HG03159 (cell line): Measurements from ENCODE around the gene ZDHHC18.
"Not testable (repeated sequence)": the region's sequence is repeated elsewhere in the genome, so short reads cannot be mapped to it uniquely, and the experiment has no call there.

Source experiments
- ATAC-seq: cut with Tn5 transposase; IDR thresholded peaks from one replicate; pipeline ENCODE4 v1.9.1; 2021; ENCODE audit warnings: mild to moderate bottlenecking, moderate library complexity; ENCODE audit not compliant: unreplicated experiment

The ZDHHC18 gene

DNA sequence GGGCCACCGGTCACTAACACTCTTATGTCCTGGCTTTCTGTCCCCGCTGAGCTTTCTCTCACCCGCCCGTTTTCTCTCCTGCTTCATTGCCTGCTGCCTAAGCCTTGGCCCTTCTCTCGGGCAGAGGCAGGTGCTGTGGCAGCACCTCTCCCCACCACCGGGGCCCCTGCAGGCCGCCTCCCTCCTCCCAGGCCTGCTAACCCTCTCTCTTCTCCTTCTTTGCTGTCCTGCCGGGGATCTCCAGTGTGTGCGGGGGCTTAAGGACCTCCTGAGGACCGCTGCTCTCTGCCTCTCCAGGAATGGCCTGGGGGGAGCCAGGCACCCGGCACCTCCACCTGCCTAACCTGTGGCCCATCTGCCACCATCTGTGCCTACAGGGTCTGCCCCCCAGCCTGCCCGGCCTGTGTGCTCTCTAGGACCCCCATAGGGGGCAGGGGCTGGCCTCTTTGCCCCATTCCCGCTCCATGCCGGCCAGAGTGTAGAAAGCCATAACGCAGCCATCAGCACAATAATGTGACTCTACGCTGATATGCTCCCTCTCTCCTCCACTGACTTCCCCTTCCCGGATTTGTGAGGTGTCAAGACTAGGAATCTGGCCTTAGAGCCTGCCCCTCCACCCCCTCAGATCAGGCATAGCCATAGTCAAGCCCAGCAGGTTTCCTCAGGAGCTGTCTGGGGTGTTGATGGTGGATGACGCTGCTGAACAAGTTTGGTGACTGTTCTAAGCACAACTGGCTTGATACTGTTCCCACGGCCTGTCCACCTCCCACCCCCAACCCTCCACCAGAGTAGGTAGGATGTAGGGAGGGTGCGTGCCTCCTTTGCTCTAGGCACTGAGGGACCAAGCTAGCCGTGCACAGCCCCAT lies 30.3 kb downstream of the ZDHHC18 start:
- no peak for ATAC-seq

DNA sequence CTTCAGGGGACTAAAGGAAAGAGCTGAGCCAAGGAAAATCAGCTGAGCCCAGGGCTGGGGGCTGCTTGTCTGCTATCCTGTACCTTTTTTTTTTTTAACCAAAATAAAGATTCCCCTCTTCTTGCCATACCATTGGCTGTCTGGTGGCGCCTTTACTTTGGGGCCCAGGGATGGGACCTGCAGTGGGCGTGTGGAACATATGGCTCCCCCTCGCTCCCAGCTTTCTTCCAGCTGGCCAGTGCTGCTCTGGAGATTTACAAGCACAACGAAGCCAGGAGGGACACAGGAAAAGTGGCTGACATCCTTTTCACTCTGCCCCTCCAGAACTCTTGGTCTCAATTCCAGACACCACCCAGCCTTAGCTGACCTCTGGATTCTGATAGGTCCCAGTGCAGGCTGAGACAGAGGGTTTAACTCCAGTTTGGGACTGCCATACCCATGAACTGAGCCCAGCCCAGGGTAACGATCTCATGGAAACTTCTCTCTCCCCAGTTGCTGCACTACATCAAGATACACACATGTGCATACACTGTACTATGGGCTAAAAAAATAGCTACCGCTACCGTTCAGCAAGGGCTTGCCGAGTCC lies 31.1 kb downstream of the ZDHHC18 start:
- ATAC-seq, result no peak

GRCh38 chr1:26858160-26858559 lies 31.7 kb downstream of the ZDHHC18 start:
- ATAC-seq, result no peak

DNA sequence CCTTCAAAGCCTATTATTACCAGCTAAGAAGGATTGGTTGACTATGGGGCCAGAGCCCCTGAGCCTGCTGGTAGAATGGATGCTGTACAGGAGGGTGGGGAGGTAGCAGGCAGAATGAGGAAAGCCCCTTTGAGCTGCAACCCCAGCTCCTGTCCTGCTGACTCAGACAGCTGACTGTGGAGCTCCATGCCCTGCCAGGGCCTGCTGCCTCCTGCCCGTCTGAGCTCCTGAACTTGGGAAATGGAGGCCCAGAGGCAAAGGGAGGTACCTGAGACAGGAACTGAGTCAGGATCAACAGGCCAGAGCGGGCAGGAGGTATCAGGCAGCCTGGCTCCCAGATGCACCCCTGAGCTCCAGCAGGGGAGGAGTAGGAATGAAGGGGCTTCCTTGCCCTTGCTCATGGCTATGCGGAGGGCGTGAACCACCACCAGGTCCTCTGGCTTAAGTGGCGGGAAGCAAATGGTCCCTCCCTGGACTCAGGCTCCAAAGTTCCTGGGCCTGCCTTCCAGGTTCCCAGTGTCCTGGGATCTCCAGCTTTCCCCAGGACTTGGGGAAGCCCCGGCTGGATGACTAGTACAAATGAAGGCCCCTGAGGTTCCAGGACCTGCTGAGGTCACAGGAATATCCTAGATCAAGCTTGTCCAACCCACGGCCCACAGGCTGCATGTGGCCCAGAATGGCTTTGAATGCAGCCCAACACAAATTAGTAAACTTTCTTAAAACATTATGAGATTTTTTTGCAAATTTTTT lies 32.6 kb downstream of the ZDHHC18 start:
- no peak for ATAC-seq

GRCh38 chr1:26861286-26861701 lies 34.8 kb downstream of the ZDHHC18 start:
- ATAC-seq, result no peak

DNA sequence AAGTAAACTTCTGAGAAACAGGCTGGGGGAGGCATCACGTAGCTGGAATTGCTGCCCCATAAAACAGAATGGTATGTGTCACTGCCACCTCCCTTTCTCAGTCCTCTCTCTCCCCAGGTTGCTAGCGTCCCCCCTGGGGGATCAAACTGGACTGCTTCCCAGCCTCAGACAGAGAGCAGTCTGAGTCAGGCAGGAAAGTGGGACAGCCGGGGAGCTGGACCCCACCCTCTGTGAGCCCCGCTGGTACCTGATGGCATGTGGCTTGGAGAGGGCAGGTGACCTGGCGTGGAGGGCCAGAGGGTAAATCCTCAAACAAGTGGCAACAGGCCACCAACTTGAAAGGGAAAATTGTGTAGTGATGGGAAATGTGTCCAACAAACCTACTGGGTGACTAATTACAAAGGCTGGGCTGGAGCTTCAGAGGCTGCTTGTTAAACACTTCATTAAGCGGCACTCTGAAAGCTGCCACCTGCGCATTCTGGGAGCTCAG lies 35.4 kb downstream of the ZDHHC18 start:
- ATAC-seq, result no peak

GRCh38 chr1:26862781-26863684 lies 36.5 kb downstream of the ZDHHC18 start, which contains the start of gene SFN:
Gene SFN, plus strand, starts transcription at chr1:26863149. Its CDS starts 64 bp downstream, at chr1:26863213.
- no peak for ATAC-seq

DNA sequence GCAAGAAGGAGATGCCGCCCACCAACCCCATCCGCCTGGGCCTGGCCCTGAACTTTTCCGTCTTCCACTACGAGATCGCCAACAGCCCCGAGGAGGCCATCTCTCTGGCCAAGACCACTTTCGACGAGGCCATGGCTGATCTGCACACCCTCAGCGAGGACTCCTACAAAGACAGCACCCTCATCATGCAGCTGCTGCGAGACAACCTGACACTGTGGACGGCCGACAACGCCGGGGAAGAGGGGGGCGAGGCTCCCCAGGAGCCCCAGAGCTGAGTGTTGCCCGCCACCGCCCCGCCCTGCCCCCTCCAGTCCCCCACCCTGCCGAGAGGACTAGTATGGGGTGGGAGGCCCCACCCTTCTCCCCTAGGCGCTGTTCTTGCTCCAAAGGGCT lies 37.2 kb downstream of the ZDHHC18 start:
- no peak for ATAC-seq

DNA sequence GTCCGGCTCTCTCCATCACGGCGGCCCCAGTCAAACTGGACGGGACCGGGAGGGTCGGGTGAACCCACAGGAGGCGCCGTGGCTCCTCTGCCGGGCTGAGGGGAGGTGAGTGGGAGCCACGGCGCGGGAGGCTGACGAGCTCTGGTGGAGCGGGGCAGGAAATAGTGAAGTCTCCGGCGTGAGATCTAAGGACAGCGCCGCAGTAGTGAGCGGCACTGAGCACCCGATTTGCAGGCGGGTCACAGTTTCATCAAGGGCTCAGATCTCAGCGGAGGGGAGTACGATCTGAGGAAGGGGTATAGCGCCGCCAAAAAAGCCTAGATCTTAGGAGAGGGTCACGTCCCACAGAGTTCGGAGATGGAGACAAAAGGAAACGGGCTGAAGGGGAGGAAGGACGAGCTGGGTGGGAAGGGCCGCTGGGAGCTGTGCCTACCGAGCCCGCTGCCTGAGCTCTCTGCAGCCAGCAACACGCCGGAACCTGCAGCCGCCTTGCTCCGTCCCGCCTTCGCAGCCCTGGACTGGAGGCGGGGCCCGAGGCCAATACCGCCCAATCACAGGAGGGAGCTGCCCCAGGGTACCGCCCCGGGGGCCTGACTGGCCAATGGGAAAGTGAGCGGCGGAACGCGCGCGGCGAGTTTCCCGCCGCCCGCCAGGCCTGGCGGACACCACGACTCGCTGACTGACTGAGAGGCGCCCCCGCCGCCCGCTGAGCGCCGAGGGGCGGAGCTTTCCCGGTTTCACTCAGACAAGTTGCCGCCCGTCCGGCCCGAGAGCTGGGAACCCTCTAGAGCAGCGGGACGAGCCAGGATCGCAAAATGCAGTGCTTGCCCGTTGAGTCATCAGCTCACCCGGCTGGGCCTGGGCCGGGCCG lies 38.4 kb downstream of the ZDHHC18 start:
- ATAC-seq, result peak; percentile 88

- ATAC-seq, result not testable (repeated sequence)
Observed at GRCh38 chr1:26873097-26873496, 46.6 kb downstream of the ZDHHC18 start.

GRCh38 chr1:26874896-26875295 lies 48.4 kb downstream of the ZDHHC18 start:
- no peak for ATAC-seq

DNA sequence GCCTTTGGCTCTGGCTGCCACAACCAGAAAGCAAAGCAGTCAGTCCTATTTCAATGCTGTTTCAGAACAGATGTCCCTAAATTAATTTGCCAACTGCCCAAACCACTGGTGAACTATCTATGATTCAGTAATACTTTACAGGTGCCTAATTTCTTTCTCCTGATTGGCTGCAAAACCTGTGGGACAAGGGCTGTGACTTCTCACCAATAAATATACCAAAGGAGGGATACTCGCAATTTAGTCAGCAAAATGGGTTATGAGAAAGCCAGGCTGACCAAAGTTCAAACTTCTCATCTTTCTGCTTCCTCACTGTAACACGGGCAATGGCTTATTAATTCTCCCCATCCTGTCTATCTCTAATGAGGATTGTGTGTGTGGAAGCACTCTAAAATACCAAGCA lies 50.8 kb downstream of the ZDHHC18 start:
- no peak for ATAC-seq

GRCh38 chr1:26879793-26880192 lies 53.3 kb downstream of the ZDHHC18 start:
- ATAC-seq, result no peak

DNA sequence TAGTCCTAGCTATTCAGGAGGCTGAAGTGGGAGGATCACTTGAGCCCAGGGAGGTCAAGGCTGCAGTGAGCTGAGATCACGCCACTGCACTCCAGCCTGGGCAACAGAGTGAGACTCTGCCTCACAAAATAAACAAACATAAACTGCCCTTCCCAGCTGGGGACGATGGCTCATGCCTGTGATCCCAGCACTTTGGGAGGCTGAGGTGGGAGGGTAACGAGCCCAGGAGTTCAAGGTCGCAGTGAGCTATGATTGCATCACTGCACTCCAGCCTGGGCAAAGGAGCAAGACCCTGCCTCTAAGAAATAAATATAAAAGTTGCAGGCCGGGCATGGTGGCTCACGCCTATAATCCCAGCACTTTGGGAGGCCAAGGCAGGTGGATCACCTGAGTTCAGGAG lies 55.1 kb downstream of the ZDHHC18 start:
- not testable (repeated sequence) for ATAC-seq

DNA sequence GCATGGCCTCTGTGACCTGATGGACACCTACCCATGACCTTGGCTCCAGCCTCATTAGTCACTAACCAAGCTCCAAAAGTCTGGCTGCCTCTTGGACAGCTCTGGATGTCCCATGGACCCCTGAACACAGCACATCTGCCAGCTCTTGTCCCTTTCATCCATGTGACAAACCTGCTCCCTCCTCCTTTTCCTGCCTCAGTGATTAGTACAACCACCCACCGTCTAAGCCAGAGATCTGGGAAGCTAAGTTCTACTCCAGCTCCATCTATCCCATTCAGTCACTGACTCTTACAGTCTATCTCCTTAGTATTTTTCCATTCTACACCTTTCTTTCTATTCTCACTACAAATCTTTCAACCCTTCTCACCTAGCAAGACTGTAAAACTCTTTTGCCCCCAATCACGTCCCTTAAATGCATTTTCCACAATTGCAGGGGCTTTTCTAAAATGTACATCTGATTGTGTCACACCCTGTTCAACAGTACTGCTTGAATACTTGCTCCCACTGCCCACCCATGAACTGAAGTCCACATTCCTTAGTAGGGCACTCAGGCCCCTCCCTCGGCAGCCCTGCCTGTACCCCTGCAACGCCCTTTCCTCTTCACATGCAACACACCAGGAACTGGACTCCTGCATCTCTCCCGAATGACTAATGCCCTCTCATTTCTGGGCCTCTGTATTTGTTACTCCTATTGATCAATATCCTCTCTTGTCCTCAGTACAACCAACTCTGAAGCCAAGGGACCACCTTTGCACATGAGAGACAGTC lies 56.4 kb downstream of the ZDHHC18 start:
- no peak for ATAC-seq

GRCh38 chr1:26887125-26887524 lies 60.6 kb downstream of the ZDHHC18 start:
- no peak for ATAC-seq

DNA sequence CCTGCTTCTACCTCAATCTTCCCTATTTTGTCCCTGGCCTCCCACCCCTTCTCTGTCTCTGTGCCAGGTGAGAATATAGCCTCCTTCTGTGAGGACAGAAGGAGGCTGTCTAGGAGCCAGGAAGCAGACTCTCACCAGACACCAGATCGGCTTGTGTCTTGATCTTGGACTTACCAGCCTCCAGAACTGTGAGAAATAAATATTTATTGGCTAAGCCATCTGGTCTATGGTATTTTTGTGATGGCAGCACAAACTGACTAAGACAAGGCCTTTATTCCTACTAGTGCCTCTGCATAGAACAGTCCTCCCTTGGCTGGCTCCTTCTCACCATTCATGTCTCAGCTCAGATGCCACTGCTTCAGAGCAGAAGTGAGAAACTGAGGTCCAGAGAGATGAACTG lies 61.7 kb downstream of the ZDHHC18 start:
- ATAC-seq, result no peak

DNA sequence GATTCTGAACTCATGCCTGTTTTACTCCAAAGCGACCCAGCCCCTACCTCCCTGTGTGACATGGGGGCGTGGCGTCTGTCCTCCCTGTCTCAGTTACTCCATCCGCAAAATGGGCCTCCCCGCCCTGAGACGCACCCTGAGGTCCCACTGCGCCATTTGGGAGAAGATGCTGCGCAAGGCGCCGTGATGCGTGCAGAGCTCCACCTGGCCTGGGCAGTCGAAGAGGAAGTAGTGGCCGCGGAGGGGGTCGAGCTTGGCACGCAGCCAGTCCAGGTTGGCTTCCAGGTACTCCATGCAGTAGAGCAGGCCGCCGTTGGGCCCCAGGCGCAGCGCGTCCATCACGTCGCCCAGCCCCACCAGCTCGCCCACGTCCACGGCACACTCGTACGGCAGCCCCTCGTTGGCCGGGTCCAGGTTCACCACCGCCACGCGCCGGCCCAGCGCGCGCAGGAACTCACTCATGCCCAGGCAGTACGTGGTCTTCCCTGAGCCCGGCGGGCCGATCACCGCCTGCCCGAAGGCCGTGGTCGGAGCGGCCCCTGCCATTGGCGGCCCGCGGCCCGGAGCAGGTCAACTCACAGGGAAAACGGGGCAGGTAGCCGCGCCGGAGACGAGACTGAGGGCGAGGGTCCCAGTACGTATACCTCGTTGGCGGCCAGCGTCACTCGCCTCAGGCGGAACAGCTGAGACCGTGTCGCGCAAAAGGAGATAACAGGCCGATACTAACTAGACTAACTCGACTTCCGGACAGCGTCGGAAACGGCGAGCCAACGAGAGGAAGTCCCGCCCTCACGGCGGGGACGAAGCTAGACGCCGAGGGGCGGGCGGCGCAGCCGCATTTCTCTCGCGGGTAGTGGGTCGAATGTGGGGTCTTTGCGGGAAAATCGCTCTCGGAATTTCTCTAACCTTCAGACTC lies 63.3 kb downstream of the ZDHHC18 start, which contains the start of gene GPN2:
Gene GPN2 (minus strand): TSS at position 733 of the 916 bp plus-strand sequence. CDS start 187 bp downstream, at position 546.
- ATAC-seq, result peak; percentile 86
